Measurements from ENCODE around the gene PDXP.

Gene PDXP

DNA sequence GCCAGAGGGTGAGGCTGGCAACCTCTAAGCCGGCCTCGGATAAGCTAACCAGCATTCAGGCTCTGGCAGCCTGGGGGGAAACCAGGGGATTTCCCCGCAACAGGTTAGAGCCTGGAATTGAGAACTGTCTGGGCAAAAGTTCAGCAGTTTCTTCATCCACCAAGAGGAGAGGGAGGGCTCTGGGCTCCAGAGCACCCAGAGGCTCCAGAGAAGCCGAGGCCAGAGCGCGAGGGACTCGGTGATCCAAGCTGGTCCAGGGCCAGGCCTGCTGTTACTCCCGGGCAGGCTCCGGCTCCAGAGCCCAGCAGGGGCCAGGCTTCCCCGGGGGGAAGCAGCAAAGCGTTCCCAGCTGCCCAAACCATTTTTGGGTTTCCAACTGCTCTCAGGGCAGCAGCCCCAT, 32.4 kb upstream of the PDXP start:
- H3K18ac ChIP-seq (ENCODE audit: low read depth in 1 of 2, low read length in 2 of 2), result no peak overlapping the region
- H4K8ac ChIP-seq (ENCODE audit: low read length), result no peak overlapping the region
- H3K4me2 ChIP-seq (ENCODE audit: low read length, poor library complexity, severe bottlenecking), result no peak overlapping the region
- H3K4me3 ChIP-seq (ENCODE audit: insufficient read depth in 1 of 2, low read depth in 1 of 2, low read length in 2 of 2), result no peak overlapping the region
- H3K9me3 ChIP-seq (ENCODE audit: control insufficient read depth, low read length), result no peaks in the 10 kb centered on the region
- H3K4me1 ChIP-seq (ENCODE audit: control insufficient read depth, insufficient read depth, low read depth, low read length), result peaks cover 38% of the 10 kb centered on the region
- H4K91ac ChIP-seq (ENCODE audit: low read length), result no peak overlapping the region
- DNase-seq, result no peak
- H3K79me1 ChIP-seq (replicated peaks; ENCODE audit: low read length, poor library complexity, severe bottlenecking), result peaks cover 7% of the 10 kb centered on the region
- H3K9ac ChIP-seq (ENCODE audit: low read length), result peak overlapping the region; percentile 37
- H3K27ac ChIP-seq (ENCODE audit: low read length, poor library complexity, severe bottlenecking), result peak overlapping the region; percentile 30
- H2AFZ ChIP-seq (ENCODE audit: low read depth, low read length), result no peak overlapping the region
- no peak overlapping the region for H2BK5ac ChIP-seq (ENCODE audit: low read depth, low read length, poor library complexity, severe bottlenecking)
- no peak overlapping the region for H3K14ac ChIP-seq (ENCODE audit: low read length in 2 of 2)
- H2BK120ac ChIP-seq (ENCODE audit: low read depth, low read length), result no peak overlapping the region
- 92% methylated on average over 11 of the region's 11 CpGs for WGBS
- no peak overlapping the region for H3K23ac ChIP-seq (ENCODE audit: low read length in 2 of 2)
- no peak overlapping the region for H3K4ac ChIP-seq (ENCODE audit: low read depth in 1 of 2, low read length in 2 of 2)
- peak overlapping the region; percentile 20 for H2AK5ac ChIP-seq (ENCODE audit: low read length, severe bottlenecking)
- peaks cover 40 to 80% of the 10 kb centered on the region in 2 experiments for H3K36me3 ChIP-seq (ENCODE audit: control insufficient read depth in 1 of 2, insufficient read depth in 2 of 2, low read depth in 1 of 2, low read length in 2 of 2)
- no peaks in the 10 kb centered on the region for H3K27me3 ChIP-seq (ENCODE audit: control insufficient read depth in 1 of 2, insufficient read depth in 1 of 2, low read length in 2 of 2)
- no peak overlapping the region for H2BK12ac ChIP-seq (ENCODE audit: low read length in 2 of 2)
- no peak overlapping the region for H2BK15ac ChIP-seq (ENCODE audit: low read depth, poor library complexity, severe bottlenecking)

DNA sequence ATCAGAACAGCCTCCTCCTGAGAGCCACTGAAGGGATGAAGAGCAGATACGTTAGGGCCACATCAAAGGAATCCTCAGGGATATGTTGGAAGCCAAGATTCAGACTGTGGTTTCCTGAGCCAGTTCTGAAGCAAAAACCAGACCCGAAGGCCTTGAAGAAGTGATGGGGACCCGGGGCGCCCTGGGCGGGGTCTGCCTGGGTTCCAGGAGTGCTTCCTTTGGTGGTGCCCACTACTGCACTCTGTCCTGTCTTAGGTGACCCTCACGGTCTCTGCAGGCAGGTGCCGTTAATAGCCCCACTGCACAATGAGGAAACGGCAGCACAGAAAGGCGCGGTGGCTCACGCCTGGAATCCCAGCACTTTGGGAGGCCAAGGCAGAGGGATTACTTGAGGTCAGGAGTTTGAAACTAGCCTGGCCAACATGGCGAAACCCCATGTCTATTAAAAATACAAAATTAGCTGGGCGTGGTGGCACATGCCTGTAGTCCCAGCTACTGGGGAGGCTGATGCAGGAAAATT, 31.9 kb upstream of the PDXP start:
- Histone ChIP-seq H3K27ac (ENCODE audit: low read length, poor library complexity, severe bottlenecking) (peak overlapping the region; percentile 30), H3K79me1 (replicated peaks; ENCODE audit: low read length, poor library complexity, severe bottlenecking) (peaks cover 7% of the 10 kb centered on the region), H2BK15ac (ENCODE audit: low read depth, poor library complexity, severe bottlenecking) (no peak overlapping the region), H2BK5ac (ENCODE audit: low read depth, low read length, poor library complexity, severe bottlenecking) (no peak overlapping the region), H3K14ac (ENCODE audit: low read length in 2 of 2) (no peak overlapping the region), H2AFZ (ENCODE audit: low read depth, low read length) (no peak overlapping the region), H2BK120ac (ENCODE audit: low read depth, low read length) (no peak overlapping the region), H3K4ac (ENCODE audit: low read depth in 1 of 2, low read length in 2 of 2) (no peak overlapping the region), H3K4me2 (ENCODE audit: low read length, poor library complexity, severe bottlenecking) (no peak overlapping the region), H3K36me3 (ENCODE audit: control insufficient read depth in 1 of 2, insufficient read depth in 2 of 2, low read depth in 1 of 2, low read length in 2 of 2) (peaks cover 39 to 80% of the 10 kb centered on the region in 2 experiments), H3K23ac (ENCODE audit: low read length in 2 of 2) (no peak overlapping the region), H3K9ac (ENCODE audit: low read length) (peak overlapping the region; percentile 57), H3K27me3 (ENCODE audit: control insufficient read depth in 1 of 2, insufficient read depth in 1 of 2, low read length in 2 of 2) (no peaks in the 10 kb centered on the region), H2BK12ac (ENCODE audit: low read length in 2 of 2) (no peak overlapping the region), H3K18ac (ENCODE audit: low read depth in 1 of 2, low read length in 2 of 2) (no peak overlapping the region), H4K8ac (ENCODE audit: low read length) (no peak overlapping the region), H4K91ac (ENCODE audit: low read length) (no peak overlapping the region), H3K4me3 (ENCODE audit: insufficient read depth in 1 of 2, low read depth in 1 of 2, low read length in 2 of 2) (no peak overlapping the region), H3K4me1 (ENCODE audit: control insufficient read depth, insufficient read depth, low read depth, low read length) (peaks cover 41% of the 10 kb centered on the region), H3K9me3 (ENCODE audit: control insufficient read depth, low read length) (no peaks in the 10 kb centered on the region), H2AK5ac (ENCODE audit: low read length, severe bottlenecking) (peak overlapping the region; percentile 20)
- WGBS, result 94% methylated on average over 13 of the region's 13 CpGs
- no peak for DNase-seq

GRCh38 chr22:37627121-37627520, 31.4 kb upstream of the PDXP start:
- Histone ChIP-seq H3K27me3 (ENCODE audit: control insufficient read depth in 1 of 2, insufficient read depth in 1 of 2, low read length in 2 of 2) (no peaks in the 10 kb centered on the region), H3K9ac (ENCODE audit: low read length) (peak overlapping the region; percentile 57), H3K4me3 (ENCODE audit: insufficient read depth in 1 of 2, low read depth in 1 of 2, low read length in 2 of 2) (no peak overlapping the region), H3K9me3 (ENCODE audit: control insufficient read depth, low read length) (no peaks in the 10 kb centered on the region), H2BK5ac (ENCODE audit: low read depth, low read length, poor library complexity, severe bottlenecking) (no peak overlapping the region), H4K8ac (ENCODE audit: low read length) (no peak overlapping the region), H4K91ac (ENCODE audit: low read length) (no peak overlapping the region), H3K23ac (ENCODE audit: low read length in 2 of 2) (peak overlapping the region in 1 of 2 experiments; percentile 27), H2BK12ac (ENCODE audit: low read length in 2 of 2) (no peak overlapping the region), H3K36me3 (ENCODE audit: control insufficient read depth in 1 of 2, insufficient read depth in 2 of 2, low read depth in 1 of 2, low read length in 2 of 2) (peaks cover 42 to 81% of the 10 kb centered on the region in 2 experiments), H2AFZ (ENCODE audit: low read depth, low read length) (no peak overlapping the region), H2AK5ac (ENCODE audit: low read length, severe bottlenecking) (no peak overlapping the region), H2BK120ac (ENCODE audit: low read depth, low read length) (no peak overlapping the region), H3K79me1 (replicated peaks; ENCODE audit: low read length, poor library complexity, severe bottlenecking) (peaks cover 7% of the 10 kb centered on the region), H2BK15ac (ENCODE audit: low read depth, poor library complexity, severe bottlenecking) (no peak overlapping the region), H3K4ac (ENCODE audit: low read depth in 1 of 2, low read length in 2 of 2) (no peak overlapping the region), H3K14ac (ENCODE audit: low read length in 2 of 2) (no peak overlapping the region), H3K4me1 (ENCODE audit: control insufficient read depth, insufficient read depth, low read depth, low read length) (peaks cover 46% of the 10 kb centered on the region), H3K18ac (ENCODE audit: low read depth in 1 of 2, low read length in 2 of 2) (peak overlapping the region in 1 of 2 experiments; percentile 23), H3K4me2 (ENCODE audit: low read length, poor library complexity, severe bottlenecking) (no peak overlapping the region), H3K27ac (ENCODE audit: low read length, poor library complexity, severe bottlenecking) (no peak overlapping the region)
- WGBS, result 66% methylated on average over 5 of the region's 7 CpGs
- DNase-seq, result no peak

GRCh38 chr22:37627545-37627944, 31.0 kb upstream of the PDXP start:
- WGBS, result 91% methylated on average over 6 of the region's 6 CpGs
- no peak overlapping the region for H2BK5ac ChIP-seq (ENCODE audit: low read depth, low read length, poor library complexity, severe bottlenecking)
- peaks cover 43 to 81% of the 10 kb centered on the region in 2 experiments for H3K36me3 ChIP-seq (ENCODE audit: control insufficient read depth in 1 of 2, insufficient read depth in 2 of 2, low read depth in 1 of 2, low read length in 2 of 2)
- no peak overlapping the region for H3K4me2 ChIP-seq (ENCODE audit: low read length, poor library complexity, severe bottlenecking)
- peaks cover 50% of the 10 kb centered on the region for H3K4me1 ChIP-seq (ENCODE audit: control insufficient read depth, insufficient read depth, low read depth, low read length)
- peak overlapping the region in 1 of 2 experiments; percentile 27 for H3K23ac ChIP-seq (ENCODE audit: low read length in 2 of 2)
- peaks cover 7% of the 10 kb centered on the region for H3K79me1 ChIP-seq (replicated peaks; ENCODE audit: low read length, poor library complexity, severe bottlenecking)
- no peak overlapping the region for H4K8ac ChIP-seq (ENCODE audit: low read length)
- no peak overlapping the region for H3K27ac ChIP-seq (ENCODE audit: low read length, poor library complexity, severe bottlenecking)
- no peak overlapping the region for H4K91ac ChIP-seq (ENCODE audit: low read length)
- H2AFZ ChIP-seq (ENCODE audit: low read depth, low read length), result no peak overlapping the region
- no peak overlapping the region for H2BK15ac ChIP-seq (ENCODE audit: low read depth, poor library complexity, severe bottlenecking)
- no peak overlapping the region for H3K4ac ChIP-seq (ENCODE audit: low read depth in 1 of 2, low read length in 2 of 2)
- no peak for DNase-seq
- no peak overlapping the region for H3K14ac ChIP-seq (ENCODE audit: low read length in 2 of 2)
- H2AK5ac ChIP-seq (ENCODE audit: low read length, severe bottlenecking), result peak overlapping the region; percentile 33
- H3K9ac ChIP-seq (ENCODE audit: low read length), result peak overlapping the region; percentile 57
- H3K18ac ChIP-seq (ENCODE audit: low read depth in 1 of 2, low read length in 2 of 2), result peak overlapping the region in 1 of 2 experiments; percentile 23
- H3K27me3 ChIP-seq (ENCODE audit: control insufficient read depth in 1 of 2, insufficient read depth in 1 of 2, low read length in 2 of 2), result no peaks in the 10 kb centered on the region
- no peak overlapping the region for H2BK12ac ChIP-seq (ENCODE audit: low read length in 2 of 2)
- H3K9me3 ChIP-seq (ENCODE audit: control insufficient read depth, low read length), result no peaks in the 10 kb centered on the region
- H3K4me3 ChIP-seq (ENCODE audit: insufficient read depth in 1 of 2, low read depth in 1 of 2, low read length in 2 of 2), result no peak overlapping the region
- H2BK120ac ChIP-seq (ENCODE audit: low read depth, low read length), result no peak overlapping the region
